NCI-H226 (cell line): ENCODE measurements around the gene ABCA7.

Source experiments
- DNase-seq: peaks from one replicate; pipeline ENCODE4 v3.0.0-alpha.2; 2015

Gene ABCA7, protein sequence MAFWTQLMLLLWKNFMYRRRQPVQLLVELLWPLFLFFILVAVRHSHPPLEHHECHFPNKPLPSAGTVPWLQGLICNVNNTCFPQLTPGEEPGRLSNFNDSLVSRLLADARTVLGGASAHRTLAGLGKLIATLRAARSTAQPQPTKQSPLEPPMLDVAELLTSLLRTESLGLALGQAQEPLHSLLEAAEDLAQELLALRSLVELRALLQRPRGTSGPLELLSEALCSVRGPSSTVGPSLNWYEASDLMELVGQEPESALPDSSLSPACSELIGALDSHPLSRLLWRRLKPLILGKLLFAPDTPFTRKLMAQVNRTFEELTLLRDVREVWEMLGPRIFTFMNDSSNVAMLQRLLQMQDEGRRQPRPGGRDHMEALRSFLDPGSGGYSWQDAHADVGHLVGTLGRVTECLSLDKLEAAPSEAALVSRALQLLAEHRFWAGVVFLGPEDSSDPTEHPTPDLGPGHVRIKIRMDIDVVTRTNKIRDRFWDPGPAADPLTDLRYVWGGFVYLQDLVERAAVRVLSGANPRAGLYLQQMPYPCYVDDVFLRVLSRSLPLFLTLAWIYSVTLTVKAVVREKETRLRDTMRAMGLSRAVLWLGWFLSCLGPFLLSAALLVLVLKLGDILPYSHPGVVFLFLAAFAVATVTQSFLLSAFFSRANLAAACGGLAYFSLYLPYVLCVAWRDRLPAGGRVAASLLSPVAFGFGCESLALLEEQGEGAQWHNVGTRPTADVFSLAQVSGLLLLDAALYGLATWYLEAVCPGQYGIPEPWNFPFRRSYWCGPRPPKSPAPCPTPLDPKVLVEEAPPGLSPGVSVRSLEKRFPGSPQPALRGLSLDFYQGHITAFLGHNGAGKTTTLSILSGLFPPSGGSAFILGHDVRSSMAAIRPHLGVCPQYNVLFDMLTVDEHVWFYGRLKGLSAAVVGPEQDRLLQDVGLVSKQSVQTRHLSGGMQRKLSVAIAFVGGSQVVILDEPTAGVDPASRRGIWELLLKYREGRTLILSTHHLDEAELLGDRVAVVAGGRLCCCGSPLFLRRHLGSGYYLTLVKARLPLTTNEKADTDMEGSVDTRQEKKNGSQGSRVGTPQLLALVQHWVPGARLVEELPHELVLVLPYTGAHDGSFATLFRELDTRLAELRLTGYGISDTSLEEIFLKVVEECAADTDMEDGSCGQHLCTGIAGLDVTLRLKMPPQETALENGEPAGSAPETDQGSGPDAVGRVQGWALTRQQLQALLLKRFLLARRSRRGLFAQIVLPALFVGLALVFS (N-terminal part only)

DNA sequence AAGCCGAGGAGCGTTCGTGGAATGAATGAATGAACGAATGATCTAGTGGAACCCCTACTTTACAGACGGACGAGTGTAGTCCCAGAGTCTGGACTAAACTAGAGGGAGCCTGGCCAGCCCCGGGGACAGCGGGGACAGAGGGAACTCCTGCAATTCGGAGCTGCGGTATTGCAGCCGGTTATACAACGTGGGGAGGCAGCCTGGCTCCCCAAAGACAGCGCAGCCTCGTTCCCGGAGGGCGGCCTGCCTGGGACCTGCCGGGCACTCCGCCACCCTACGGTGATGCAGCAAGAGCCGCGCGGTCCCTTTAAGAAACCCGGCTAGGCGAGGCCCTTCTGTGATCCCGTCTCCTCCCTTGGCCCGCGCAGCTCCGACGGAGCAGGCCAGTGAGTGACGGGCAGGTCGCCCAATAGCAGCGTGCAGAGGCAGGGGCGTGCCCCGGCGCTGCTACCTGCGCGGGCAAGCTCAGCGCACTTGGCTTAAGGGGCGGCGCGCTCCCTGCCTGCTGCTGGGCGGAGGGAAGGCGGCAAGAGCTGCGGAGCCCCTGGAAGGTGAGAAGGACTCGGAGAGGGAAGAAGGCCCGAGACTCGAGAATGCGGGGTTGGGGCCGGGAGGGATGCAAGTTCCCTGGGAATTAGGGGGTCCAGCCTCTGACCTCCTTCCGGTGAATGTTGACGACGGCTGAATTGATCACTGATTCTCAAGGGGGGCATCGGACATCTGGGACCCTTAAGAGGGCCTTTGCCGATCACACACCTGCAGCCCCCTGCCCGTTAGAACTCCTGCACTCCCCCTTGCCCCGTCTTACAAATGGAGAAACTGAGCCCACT lies at the start of gene ABCA7:
Gene ABCA7 (plus strand): TSS at position 462 of the 830 bp plus-strand sequence. CDS start 1,255 bp downstream, outside the sequence.
- peak; percentile 99 for DNase-seq

DNA sequence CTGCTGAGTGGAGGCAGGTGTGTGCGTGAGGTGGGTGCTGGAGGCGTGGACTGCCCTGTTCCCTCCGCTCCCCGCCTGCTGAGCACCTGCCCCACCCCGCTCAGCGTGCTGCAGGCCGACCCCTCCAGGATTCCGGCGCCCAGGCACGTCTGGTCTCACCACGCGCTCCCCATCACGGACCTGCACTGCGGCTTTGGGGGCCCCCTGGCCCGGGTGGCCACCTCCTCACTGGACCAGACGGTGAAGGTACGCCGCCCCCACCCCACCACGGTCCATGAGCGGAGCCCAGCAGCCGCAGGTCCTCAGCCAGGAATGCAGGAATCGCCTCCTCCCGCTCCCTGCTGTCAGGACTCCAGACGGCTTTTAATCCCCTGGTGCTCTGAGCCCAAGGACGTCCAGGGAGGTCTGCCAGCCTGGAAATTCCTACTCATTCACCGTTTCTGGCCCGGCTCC lies 49.8 kb upstream of the ABCA7 start:
- DNase-seq: no peak

- no peak for DNase-seq
These were observed 49.2 kb upstream of the ABCA7 start for GRCh38 chr19:990746-991145.

DNA sequence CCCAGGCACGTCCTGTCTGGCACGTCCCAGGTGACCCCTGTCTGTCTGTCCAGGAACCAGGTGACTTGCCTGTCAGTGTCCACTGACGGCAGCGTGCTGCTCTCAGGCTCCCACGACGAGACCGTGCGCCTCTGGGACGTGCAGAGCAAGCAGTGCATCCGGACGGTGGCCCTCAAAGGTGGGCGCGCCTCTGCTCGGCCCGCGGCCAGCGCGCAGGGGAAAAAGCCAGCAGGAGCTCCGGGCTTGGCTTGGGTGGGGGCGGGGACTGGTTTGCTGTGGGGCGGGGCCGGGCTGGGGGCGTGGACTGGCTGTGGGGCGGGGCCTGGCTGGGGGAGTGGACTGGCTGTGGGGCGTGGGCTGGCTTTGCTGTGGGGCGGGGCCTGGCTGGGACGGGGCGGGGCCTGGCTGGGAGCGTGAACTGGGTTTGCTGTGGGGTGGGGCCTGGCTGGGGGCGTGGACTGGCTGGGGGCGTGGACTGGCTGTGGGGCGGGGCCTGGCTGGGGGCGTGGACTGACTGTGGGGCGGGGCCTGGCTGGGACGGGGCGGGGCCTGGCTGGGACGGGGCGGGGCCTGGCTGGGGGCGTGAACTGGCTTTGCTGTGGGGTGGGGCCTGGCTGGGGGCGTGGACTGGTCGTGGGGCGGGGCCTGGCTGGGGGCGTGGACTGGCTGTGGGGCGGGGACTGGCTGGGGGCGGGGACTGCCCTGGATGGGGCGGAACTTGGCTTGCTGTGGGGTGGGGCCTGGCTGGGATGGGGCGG lies 48.6 kb upstream of the ABCA7 start:
- no peak for DNase-seq

DNA sequence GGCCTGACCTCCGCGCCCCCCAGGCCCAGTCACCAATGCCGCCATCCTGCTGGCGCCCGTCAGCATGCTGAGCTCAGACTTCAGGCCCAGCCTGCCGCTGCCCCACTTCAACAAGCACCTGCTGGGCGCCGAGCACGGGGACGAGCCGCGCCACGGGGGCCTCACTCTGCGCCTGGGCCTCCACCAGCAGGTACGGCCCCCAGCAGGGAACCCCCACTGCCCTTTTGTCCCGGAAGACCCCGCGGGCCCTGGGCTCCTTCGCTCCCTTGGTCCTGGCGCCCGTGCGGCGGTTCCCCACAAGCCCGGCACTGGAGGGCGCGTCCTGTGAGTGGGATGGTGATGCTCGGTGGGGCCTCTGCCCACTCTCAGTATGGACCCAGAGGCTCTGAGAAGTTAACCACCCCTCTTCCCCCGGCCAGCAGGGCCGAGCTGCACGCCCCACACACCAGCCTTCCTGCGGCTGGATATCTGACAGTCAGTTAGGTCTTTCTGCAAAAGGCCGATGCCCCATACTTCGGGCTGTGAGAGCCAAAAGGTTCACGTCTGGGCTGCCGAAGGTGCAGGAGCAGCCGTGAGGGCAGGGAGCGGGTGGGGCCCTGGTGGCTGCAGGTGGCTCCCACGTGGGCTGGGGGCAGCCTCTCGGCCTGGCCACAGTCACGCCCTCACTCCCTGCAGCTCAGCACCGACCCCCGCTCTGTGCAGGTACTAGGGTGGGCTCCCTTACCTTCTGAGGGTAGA lies 47.8 kb upstream of the ABCA7 start:
- DNase-seq: no peak

- DNase-seq: no peak
These were observed 47.2 kb upstream of the ABCA7 start for GRCh38 chr19:992670-993055.

DNA sequence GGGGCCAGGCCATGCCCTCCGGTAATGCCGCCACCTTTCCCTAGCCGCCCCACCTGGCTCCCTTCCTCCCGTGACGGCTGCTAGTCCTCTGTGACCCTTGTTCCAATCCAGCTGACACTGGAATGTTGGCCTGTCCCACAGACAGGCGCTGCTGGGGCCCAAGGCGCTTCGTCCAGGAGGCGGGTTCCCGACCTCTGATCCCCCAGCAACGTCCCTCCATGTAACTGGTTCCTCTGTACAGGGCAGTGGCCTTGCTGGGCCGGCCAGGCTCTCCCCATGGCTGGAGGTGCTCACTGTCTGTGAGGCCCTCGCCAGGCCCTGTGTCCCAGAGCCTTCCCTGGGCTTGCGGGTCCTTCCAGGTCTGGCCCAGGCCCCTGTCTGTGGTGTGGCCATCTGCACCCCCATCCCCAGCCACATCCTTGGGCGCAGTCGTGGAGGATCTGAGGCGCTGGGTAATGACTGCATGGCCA lies 46.5 kb upstream of the ABCA7 start:
- DNase-seq: no peak

DNA sequence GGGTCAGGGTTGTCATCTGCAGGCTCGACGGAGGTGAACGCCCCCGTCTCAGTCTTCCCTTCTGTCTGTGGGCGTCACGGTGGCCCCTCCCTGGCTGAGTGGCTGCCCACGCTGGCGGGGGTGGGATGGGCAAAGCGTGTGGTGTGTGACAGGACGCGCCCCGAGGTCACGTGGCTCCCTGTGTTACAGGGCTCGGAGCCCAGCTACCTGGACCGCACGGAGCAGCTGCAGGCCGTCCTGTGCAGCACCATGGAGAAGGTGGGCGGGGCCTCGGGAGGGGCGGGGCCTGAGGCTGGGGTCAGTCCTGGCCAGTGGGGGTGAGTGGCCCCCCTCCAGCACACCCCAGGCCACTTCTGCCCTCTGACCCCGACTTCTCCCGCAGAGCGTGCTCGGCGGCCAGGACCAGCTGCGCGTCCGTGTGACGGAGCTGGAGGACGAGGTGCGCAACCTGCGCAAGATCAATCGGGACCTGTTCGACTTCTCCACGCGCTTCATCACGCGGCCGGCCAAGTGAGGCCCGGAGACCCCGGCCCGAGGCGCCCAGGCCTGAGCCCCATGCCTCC lies 46.0 kb upstream of the ABCA7 start:
- DNase-seq: no peak

DNA sequence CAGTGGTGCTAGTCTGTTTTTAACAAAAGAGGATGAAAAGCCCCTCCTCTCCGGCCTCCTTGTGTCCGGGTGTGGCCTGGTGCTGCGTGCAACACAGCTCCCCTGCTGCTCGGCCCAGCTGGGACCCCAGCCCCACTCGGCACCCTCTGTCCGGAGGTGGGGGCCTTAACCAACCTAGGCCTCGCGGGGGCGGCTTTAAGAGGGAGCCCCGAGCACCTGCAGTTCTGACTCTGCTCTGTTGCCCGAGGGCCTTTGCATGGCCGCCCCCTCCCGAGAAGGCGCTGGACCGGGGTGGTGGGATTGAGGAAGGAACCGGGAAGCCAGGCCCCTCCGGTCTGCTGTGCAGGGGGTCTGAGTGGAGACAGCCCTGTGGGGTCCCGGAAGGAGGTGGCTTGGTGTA lies 45.4 kb upstream of the ABCA7 start:
- DNase-seq: no peak

GRCh38 chr19:995051-995827 lies 44.7 kb upstream of the ABCA7 start:
- no peak for DNase-seq

DNA sequence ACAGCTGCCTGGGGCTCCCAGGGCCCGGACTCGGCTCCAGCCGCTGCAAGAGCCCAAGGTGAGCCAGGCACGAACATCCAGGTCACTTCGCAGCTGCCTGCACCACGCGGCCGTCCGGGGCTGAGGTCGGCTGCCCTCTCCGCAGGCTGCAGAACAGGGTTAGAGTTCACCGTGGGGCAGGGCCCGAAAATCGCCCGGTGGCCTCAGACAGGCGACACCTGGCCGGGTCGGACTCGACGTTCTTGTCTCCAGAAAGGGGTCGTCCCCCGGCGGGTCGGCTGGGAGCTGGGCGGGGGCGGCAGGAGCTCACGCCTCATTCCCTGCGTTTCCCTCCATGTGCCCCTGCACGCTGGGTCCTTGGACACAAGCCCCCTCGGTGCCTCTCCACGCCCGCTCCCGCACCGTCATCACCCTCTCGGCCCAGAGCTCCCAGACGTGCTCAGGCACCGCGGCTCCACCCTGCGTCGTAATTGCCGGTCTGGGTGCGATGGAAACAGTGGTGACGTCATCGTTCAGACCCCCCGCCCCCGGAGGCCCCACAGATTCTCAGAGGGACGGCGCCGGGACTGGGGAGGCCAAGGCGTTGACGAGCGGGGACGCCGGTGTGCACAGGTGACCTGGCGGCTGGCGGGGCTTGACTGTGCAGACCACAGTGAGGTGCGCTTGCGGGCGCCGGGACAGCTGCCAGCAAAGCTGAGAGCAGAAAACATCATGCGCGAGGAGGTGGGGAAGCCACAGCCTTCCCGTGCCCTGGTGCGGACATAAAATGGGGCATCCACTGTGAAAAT lies 43.7 kb upstream of the ABCA7 start:
- no peak for DNase-seq

- no peak for DNase-seq
These were observed 41.8 kb upstream of the ABCA7 start for GRCh38 chr19:998064-998463.

DNA sequence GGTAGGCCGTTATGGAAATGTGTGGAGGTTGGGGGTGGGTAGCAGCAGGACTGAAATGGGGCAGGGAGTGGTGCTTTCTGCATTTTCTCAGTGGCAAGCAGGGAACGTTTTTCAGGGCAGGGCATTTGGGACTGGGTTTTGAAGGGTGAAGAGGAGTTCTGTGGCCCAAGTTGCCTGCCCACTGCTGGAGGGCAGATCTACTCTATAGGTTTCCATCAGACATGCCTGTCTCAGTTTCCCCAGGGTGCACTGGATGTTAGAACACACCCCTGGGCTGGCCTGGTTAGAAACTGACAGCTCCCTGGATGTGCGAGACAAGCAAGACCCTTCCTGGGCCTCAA lies 40.6 kb upstream of the ABCA7 start:
- no peak for DNase-seq

DNA sequence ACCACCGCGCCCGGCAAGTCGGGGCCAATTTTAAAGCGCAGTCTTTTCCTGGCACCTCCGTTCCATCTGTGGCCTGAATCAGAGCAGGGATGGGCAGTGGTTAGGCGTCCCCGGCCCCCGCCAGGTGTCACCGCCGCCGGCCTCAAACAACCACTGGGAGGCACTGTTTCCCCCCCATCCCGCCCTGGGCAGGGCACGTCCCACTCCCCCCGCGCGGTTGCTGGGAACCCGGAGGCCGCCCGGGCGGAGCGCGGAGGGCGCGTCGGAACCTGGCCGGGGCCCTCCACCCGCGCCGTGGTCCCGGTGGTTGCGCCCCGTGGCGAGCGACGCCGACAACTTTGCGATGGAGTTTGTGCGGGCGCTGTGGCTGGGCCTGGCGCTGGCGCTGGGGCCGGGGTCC lies 39.8 kb upstream of the ABCA7 start, which contains the start of gene GRIN3B:
Gene GRIN3B (plus strand): TSS at position 325 of the 400 bp plus-strand sequence. CDS start 19 bp downstream, at position 344.
- peak; percentile 58 for DNase-seq

GRCh38 chr19:1000591-1001537 lies 39.0 kb upstream of the ABCA7 start:
- no peak for DNase-seq

- DNase-seq: no peak
These were observed 38.3 kb upstream of the ABCA7 start for GRCh38 chr19:1001538-1002166.

GRCh38 chr19:1002600-1002999 lies 37.3 kb upstream of the ABCA7 start:
- DNase-seq: no peak
